HG02970 (cell line): ENCODE measurements around the gene MOCOS.

Source experiments
- ATAC-seq: cut with Tn5 transposase; IDR thresholded peaks from one replicate; pipeline ENCODE4 v1.9.1; 2021; ENCODE audit warnings: mild to moderate bottlenecking, moderate library complexity, moderate number of reproducible peaks; ENCODE audit not compliant: unreplicated experiment, low FRiP score

MOCOS gene

DNA sequence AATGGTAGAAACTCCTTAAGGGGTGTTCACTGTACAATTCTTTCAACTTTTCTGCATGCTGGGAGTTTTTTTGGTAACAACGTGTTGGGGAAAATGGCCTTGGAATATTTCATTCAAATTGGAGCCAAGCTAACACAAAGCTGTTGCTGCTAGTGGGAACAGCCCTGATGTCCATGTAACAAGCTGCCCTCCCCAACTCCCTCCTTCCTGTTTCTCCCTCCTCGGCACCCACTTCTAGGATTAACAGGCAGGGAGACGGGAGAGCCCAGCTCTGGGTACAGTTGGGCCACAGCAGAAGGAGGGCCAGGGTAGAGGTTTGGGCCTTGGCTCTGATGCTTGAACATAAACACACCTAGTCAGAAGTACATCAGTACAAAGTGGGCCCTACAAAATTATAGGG, 9.4 kb upstream of the MOCOS start:
- no peak for ATAC-seq

DNA sequence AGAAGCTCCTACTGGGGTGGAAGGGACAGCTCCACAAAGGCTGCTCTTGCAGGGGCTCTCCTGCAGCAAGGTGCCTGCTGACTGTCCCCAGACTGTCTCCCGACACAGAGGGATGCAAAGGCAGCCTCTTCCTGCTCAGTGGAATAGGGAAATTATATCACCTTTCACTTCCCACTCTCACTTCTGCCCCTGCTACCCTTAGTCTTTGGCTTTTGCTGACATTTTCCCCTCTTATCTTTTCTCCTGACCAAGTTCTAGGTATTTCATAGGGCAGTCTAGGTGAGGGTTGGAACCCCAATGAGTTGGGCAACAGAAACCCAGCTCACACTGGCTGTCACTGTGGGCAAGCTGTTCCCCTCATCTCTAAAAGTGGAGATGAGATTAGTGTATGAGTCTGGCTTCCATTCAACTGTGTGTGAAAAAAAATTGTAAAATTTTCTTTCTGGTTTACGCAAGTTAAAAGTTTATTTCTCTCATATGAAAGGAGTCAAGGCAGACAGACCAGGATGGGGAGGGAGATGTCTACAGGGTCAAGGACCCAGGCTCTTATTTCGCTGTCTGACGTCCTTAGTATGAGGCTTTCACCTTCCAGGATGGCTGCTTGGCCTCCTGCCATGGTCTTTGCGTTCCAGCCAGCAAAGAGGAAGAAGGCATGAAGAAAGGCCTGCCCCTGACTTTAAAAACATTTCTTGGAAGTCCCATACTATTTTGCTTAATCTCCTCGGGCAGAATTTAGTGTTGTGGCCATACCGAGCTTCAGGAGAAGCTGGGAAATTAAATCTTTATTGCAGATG, 7.5 kb upstream of the MOCOS start:
- ATAC-seq: no peak

DNA sequence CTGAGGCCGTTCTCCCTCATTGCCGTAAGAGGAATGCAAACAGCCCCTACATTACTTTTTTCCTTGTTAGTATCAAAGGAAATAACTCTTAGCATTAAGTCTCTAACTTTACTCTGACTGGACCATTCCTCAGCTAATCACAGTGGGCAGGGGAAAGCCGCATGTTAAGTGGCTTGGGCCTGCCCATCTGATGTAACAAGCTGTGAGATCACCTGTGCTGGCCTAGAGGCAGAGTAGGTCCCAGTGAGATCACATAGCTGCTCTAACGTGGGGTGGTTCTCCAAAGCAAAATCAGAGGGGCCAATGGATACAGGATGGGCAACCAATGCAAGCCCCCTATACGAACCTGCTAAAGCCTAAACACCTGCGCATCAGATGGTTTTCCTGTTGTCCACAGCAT, 5.9 kb upstream of the MOCOS start:
- no peak for ATAC-seq

DNA sequence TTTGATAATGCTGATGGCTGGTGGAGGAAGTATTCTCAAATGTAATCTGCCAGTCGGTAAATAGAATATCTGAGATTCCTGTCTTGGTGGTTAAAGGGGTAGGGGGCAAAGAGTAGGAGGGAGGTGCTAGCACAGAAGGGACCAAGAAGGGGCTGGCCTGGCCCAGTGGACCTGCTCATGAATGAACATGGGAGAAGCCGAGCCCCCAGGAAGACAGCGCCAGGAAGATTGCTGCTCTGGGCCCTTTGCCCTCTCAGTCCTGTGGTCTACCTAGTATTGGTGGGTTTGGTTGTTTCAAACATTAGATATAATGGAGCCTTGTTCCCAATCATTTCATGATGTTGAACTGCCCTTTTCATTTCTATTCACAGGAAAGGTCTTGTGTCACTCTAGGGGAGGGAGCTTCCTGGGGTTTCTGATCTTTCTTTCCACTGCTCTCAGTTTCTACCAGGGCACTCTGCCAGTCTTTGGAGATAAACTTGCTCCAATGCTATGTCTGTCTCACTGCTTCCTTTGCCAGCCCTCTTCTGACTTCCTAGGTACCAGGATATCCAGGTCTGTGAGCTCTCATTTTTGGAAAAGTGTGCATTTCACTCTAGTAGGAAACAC, 5.3 kb upstream of the MOCOS start:
- ATAC-seq: no peak

DNA sequence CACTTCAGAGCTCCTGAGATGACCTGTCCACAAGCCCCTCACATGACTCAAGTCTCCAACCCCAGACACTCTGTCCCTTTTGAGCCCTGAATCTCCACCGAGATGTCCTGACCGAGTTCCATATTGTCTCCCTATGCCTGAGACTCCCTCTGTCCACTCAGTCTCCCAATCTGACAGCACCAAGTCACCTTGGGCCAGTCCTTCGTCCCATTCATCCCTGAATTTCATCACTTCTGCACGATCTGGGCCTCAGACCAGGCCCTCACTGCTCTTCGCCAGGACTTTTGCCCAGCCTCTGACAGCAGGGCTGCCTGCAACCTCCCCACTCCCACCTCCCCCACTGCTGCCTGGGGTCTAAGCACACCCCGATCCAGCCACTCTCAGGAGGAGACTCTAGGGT, 4.3 kb upstream of the MOCOS start:
- no peak for ATAC-seq

DNA sequence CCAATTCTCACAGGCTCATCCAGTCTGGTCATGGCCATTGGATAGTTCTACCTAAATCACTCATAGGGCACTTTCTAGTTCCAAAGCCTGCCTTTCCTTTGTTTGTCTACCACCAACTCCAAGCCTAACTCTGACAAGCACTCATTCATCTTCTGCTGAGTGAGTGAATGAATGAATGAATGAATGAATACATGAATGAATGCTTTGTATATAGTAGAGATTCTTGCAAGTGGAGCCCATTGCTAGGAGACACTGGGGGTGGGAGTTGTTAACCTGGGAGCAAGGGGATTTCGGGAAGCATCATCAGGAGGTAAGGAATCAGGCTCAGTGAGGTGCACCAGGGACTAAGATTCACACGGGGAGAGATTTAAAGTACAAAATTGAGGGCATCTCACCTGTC, 3.3 kb upstream of the MOCOS start:
- ATAC-seq: no peak

DNA sequence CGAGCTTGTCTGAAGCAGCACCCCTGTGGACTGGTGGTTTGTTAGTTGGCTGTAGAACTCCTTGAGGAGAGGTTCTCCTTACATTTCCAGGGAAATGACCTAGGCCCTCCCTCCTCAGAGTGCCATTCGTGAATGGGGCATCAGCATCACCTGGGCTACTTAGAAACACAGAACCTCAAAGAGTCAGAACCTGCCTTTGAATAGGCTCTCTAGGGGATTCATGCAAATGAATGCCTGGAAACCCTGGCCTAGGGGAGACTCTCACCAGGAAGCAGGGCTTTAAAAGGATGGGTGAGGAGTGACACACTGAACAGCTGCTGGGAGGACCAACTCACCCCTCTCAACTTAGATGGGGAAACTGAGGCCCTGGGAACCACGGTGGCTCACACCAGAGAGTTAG, 2.1 kb upstream of the MOCOS start:
- ATAC-seq: no peak

DNA sequence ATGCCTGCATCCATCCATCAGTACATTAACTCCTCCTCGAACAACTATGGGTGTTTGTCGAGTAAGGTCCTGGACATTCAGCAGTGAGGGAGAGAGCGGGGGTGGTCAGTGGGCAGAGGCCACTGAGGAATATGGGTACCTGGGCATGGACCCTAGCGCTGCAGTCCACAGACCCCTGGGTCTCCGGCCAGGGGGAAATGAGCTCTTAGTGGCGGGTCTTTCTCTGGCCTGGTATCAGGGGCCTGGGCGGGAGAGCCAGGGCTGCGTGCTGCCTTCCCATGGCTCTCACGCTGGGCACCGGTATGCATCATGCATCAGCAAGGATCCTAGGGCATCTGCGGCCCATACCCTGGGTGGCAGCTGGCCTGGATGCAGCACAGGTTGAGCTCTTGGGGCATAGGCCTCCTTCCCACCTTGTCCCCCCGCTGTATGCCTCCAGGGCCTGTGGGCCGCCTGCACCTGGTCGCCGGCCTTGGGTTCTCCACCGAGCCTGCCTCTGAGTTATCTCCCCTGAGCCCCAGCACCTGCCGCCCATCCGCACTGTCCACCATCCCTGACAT, 1.3 kb upstream of the MOCOS start:
- no peak for ATAC-seq

DNA sequence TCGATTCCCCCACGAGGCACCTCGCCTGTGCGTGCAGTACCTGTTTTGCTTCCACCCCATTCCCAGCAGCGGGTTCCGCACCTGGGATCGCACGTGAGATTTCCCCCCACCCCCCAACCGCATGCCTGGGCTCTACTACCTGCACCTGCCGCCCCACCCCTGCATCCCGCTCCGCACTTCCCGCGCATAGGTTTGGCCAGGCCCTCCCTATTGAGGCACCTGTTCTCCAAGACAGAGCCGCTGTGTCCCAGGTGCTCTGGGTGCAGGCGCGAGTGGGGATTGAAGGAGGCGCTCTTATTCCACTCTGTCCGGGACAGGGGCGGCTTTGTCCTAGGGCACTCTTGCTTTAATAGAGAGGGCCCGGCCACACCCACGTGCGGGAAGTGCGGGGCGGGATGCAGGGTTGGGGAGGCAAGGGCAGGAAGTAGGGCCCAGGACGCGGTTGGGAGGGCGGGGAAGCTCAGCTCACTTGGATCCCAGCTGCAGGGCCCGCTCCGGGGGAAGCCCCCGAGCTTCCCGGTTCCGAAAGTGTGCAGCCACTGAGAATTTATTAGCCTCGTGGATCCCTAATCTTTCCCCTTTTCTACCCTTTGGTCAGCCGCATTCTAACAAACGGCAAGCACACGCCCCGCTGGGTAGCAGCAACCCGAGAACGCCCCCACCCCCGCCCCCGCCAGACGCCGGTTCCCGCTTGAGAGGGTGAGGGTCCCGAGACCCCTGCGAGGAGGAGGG, 670 bp upstream of the MOCOS start:
- ATAC-seq: no peak

DNA sequence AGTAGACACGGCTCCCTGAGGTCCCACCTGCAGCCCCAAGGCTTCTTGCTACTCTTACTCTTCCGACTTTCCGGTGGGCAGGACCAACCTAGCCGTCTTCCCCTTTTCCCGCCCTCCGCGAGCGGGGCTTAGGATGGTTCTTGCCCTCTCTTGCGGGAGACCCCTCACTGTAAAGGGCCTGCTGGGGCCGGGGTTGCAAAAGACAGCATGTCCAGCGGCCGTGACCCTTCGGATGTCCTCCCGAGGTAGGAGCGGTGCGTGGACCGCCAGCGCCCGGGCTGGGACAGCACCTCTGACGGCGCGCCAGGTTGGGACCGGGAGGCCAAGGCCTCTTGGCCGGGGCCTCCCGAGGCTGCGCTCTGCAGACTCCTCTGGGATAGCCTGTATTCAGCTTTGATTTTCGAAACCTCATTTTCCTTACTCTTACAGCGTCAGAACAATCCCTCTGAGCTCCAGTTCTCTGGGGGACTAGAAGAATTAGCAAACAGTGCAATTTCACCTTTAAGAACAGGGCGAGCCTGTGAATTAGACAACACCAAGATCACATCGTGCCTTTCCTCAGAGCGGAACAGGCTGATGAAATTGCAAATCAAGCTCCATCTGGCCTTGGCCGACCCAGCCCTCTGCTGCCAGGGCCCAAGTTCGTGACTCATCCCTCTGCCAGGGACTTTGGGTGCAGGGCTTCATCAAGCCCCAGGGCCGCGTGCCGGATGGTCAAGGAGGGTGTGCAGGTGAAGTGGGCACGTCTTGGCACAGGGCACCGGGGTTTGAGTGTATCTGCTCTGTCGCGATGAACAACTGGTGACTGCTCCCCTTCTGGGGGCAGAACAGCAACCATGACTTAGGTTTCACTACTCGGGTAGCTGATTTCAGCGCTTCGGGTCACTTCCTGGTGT, 777 bp downstream of the MOCOS start:
- ATAC-seq: no peak

DNA sequence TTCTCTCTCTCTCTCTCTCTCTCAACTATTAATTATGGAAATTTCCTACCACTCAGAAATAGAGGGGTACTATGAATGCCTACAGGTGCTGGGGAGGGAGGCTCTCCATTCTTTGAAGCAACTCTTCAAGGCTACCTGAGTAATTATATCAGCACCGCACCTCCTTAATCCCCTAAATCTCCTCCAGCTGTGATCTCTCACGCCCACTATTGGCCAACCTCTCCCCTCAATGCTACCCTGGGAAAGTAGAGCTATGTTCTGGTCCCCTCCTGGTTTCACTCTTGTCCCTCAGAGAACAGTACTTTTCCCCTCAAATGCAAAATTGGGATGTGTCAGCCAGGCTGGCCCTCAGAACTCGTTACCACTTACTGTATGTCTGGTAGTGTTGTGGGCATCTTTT, 1.6 kb downstream of the MOCOS start:
- no peak for ATAC-seq

DNA sequence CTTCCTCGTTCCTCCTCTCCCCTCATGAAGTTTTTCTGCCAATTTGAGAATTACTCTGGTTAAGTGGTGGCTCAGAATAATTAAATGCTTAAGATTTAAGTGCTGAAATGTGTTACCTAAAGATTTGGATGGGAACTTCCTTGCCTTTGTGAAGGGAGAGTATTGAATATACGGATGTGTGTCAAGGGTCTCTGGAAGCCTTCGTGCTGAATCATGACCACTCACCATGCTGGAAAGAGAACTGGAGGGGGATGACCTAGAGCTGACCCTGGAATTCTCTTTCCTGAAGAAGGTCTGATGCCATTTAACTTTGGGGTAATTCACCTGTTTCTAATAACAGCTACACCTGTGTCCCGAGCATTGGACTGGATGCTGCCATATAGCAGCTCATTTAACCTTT, 2.2 kb downstream of the MOCOS start:
- no peak for ATAC-seq

DNA sequence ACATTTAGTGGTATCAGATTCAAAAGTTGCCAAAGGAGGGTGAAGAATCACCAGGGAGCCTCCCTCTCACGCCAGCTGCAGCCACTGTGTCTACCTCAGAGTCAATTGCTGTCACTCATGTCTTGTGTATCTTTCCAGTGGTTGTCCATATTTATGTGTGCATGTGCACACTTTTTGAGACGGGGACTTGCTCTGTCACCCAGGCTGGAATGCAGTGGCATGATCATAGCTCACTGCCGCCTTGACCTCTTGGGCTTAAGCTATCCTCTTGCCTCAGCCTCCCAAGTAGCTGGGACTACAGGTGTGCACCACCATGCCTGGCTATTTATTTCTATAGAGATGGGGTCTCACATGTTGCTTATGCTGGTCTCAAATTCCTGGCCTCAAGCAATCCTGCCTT, 4.0 kb downstream of the MOCOS start:
- no peak for ATAC-seq

DNA sequence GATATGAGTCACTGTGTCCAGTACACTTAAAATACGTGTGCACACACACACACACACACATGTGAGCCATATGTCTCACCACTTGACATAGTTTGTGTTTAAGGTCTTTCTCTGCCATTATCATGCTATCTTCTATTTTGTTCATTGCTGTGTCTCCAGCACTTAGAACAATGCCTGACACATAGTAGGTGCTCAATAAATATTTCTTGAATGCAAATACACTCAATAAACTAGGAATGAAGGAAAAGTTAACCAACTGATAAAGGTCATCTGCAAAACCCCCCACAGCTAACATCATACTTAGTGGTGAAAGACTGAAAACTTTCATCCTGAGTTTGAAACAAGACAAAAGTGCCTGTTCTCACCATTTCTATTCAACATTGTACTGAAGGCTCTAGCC, 4.4 kb downstream of the MOCOS start:
- ATAC-seq: no peak

DNA sequence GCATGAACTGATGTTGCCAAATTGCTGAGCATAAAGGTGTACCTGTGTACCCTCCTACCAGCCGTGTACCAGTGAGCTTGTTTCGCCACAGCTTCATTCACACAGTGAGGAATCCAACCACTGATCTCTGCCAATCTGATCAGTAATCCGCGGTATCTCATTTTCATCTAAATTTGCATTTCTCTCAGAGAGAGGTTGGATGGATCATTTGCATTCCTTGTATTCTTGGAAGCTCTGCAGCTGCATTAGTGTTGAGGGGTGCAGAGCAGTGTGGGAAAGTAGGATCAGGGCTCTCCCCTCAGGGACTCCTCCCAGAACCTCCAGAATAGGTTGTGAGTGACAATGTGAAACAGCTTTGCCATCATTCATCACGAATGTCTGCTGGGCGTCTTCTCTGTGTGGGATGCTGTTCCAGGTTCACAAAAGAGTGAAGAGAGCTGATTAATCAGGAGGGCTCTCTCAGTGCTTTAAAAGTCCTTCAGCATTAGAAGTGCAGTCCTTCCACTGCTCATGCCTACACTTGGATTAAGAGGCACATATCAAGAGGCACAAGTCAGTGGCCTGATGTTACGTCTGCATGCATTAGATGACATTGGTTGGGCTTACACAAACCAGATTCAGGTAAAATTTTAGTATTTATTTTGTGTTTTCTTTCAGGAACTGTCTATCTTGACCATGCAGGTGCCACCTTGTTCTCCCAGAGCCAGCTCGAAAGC, 7.5 kb downstream of the MOCOS start:
- ATAC-seq: no peak

DNA sequence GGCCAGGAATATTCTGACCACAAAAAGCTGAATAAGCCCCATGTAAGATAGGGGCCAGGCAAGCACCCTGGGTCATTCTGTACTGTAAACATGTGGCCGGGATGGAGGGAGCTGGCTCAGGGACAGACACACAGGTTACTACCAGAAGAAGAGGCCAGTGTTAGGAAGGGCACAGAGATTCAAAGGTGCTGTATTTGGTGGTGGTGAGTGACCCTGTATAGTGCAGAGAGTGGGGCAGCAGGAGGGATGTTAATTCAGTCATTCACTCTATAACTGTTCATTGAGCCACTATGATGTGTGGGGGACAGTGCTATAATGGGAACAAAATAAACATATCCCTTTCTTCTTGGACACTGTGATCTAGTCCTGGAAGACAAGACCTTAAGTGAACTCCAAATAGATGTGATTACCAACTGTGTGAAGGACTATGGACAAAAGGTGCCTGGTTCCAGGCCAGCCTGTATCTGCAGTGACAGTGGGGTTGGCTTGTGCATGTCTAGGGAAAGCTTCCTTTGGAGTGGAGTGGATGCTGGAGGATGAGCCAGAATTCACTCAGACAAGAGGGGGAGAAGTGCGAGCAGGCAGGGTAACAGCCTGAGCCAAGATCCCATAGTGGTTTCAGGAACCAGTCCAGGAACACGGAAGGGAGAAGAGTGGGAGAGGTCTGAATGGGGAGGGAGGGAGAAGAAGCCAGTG, 8.3 kb downstream of the MOCOS start:
- ATAC-seq: no peak

DNA sequence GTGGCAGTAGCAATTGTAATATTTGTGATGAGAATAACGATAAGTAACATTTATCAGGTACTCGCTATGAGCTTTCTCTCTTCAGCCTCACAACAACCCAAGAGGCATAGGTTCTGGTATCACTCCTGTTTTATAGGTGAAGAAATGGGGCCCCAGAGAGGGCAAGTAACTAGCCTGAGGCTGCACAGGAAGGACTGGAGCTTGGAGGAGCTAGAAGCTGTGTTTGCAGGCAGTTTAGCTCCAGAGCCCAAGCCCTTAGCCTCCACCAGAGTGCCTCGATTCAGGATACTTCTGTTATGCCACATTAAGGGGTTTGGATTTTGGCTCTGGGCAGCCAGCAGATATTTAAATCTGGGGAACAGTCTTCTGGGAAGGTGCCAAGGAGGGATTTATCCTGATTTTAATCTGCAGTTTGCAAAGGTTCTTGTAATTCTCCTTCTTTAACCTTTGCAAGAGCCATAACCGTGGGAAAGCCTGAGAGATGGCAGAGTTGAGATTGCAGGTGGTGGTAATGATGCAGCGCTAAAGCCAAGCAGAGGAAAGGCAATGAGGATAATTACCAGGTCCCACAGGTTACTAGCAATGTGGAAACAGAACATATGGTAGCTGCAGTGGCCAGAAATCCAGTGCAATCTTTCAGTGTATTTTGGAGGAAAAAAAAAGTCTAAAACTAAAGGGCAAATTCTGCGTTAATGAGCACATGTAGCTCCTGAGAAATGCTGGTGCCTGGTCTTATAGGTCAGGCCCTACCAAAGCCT, 9.1 kb downstream of the MOCOS start:
- no peak for ATAC-seq

DNA sequence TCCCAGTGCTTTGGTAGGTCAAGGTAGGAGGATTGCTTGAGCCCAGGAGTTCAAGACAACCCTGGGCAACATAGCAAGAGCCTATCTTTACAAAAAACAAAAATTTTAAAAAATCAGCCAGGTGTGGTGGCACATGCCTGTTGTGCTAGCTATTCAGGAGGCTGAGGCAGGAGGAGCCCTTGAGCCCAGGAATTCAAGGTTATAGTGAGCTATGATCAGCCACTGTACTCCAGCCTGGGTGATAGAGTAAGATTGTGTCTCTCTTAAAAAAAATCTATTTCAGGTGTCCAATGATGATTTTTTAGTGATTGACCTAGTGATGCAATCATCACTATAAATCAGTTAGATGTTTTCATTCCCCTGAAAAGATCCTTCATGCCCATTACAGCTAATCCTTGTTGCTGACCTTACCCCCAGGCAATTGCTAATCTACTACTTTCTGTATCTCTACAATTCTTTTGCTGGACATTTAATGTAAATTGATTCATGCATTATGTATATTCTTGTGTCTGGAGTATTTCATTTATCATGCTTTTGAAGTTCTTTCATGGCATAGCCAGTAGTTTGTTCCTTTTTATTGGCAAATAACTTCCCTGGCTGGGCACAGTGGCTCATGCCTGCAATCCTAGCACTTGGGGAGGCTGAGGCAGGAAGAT, 10.3 kb downstream of the MOCOS start:
- no peak for ATAC-seq
